DOHH2 (cell line): Measurements from ENCODE around the gene MZF1.

Source experiments
- H3F3A ChIP-seq: fragments of 200-600 bp; sonication (generic), shearing (Covaris generic); 2 replicates; pipeline ENCODE4 v1.6.0; 2016; ENCODE audit warnings: antibody characterized with exemption, mild to moderate bottlenecking; ENCODE audit not compliant: control insufficient read depth, insufficient read depth
- H3K27ac ChIP-seq: fragments of 200-600 bp; sonication (generic); 2 replicates; pipeline ENCODE4 v1.5.1; 2014; ENCODE audit warnings: low read depth, mild to moderate bottlenecking, low read length, moderate library complexity
- H3K27me3 ChIP-seq: fragments of 200-600 bp; sonication (generic); 2 replicates; pipeline ENCODE4 v1.6.1; 2014; ENCODE audit warnings: mild to moderate bottlenecking, low read length, mixed read lengths; ENCODE audit not compliant: control insufficient read depth
- H3K36me3 ChIP-seq: fragments of 200-600 bp; sonication (generic); 2 replicates; pipeline ENCODE4 v1.6.1; 2014; ENCODE audit warnings: mild to moderate bottlenecking, low read length, moderate library complexity, mixed read lengths; ENCODE audit not compliant: control insufficient read depth
- H3K4me1 ChIP-seq: fragments of 200-600 bp; sonication (generic); 2 replicates; pipeline ENCODE4 v1.6.1; 2014; ENCODE audit warnings: mild to moderate bottlenecking, low read length, mixed read lengths; ENCODE audit not compliant: control insufficient read depth
- H3K4me2 ChIP-seq: fragments of 200-600 bp; sonication (generic); 2 replicates; pipeline ENCODE4 v1.6.0; 2014; ENCODE audit warnings: mild to moderate bottlenecking, low read length, moderate library complexity
- H3K4me3 ChIP-seq: fragments of 200-600 bp; sonication (generic); 2 replicates; pipeline ENCODE4 v1.5.1; 2014; ENCODE audit warnings: mild to moderate bottlenecking, low read length, mixed read lengths
- H3K79me2 ChIP-seq: fragments of 200-600 bp; sonication (generic); 2 replicates; pipeline ENCODE4 v1.6.1; 2014; ENCODE audit warnings: mild to moderate bottlenecking, low read length, mixed read lengths; ENCODE audit not compliant: control insufficient read depth
- H3K9me2 ChIP-seq: fragments of 200-600 bp; sonication (generic); replicated peaks from 2 replicates; pipeline ENCODE4 v1.6.1; 2014; ENCODE audit warnings: mild to moderate bottlenecking, low read length, mixed read lengths; ENCODE audit not compliant: control insufficient read depth
- H3K9me3 ChIP-seq: fragments of 200-600 bp; sonication (generic); 2 replicates; pipeline ENCODE4 v1.6.1; 2014; ENCODE audit warnings: antibody characterized with exemption, low read length, mixed read lengths; ENCODE audit not compliant: control insufficient read depth, insufficient read depth
- H4K20me1 ChIP-seq: fragments of 200-600 bp; sonication (generic); 2 replicates; pipeline ENCODE4 v1.6.0; 2014; ENCODE audit warnings: low read depth, mild to moderate bottlenecking, antibody characterized with exemption, low read length, moderate library complexity; ENCODE audit not compliant: control insufficient read depth, insufficient read depth
- EZH2phosphoT487 ChIP-seq: fragments of 200-600 bp; sonication (generic); IDR thresholded peaks from 2 replicates; pipeline ENCODE4 v1.6.1; 2017; ENCODE audit warnings: borderline replicate concordance, mild to moderate bottlenecking, antibody characterized with exemption, low read length, moderate library complexity, mixed read lengths
- TF ChIP-seq, protein P1 (sequence below): fragments of 200-600 bp; sonication (generic); IDR thresholded peaks from one replicate; pipeline ENCODE4 v1.5.1; 2014; ENCODE audit warnings: antibody characterized with exemption, mild to moderate bottlenecking, low read depth, low read length; ENCODE audit not compliant: poor library complexity, severe bottlenecking

MZF1 gene

DNA sequence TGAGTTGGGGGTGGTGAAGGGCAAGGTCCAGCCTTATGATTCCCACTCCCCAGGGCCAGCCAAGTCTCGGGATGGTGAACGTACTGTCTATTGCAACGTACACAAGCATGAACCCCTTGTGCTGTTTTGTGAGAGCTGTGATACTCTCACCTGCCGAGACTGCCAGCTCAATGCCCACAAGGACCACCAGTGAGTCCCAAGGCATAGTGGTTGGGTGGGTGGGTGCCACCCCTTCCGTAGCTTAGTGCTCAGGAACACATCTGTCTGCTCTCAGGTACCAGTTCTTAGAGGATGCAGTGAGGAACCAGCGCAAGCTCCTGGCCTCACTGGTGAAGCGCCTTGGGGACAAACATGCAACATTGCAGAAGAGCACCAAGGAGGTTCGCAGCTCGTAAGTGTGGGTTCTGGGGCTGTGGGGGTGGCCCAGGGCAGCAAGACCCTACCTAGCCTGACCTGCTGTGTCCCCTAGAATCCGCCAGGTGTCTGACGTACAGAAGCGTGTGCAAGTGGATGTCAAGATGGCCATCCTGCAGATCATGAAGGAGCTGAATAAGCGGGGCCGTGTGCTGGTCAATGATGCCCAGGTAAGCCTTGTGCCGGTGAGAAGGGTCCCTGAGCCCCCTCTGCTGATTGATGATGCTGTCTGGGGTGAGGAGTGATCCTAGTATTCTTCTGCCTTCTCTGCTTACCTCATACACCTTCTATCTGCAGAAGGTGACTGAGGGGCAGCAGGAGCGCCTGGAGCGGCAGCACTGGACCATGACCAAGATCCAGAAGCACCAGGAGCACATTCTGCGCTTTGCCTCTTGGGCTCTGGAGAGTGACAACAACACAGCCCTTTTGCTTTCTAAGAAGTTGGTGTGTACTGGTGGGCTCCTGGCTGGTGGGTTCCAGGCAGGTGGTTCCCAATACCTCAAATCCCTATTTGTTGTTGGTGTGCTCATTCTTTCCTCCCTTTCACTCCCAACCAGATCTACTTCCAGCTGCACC is 25.5 kb downstream of the MZF1 start:
- H3K9me3 ChIP-seq = no peaks in the 10 kb centered on the region
- H3K4me3 ChIP-seq = no peak overlapping the region
- peaks cover 26% of the 10 kb centered on the region for H4K20me1 ChIP-seq
- no peaks in the 10 kb centered on the region for H3K27me3 ChIP-seq
- H3K36me3 ChIP-seq = peaks cover 79% of the 10 kb centered on the region
- TF ChIP-seq, protein P1, sequence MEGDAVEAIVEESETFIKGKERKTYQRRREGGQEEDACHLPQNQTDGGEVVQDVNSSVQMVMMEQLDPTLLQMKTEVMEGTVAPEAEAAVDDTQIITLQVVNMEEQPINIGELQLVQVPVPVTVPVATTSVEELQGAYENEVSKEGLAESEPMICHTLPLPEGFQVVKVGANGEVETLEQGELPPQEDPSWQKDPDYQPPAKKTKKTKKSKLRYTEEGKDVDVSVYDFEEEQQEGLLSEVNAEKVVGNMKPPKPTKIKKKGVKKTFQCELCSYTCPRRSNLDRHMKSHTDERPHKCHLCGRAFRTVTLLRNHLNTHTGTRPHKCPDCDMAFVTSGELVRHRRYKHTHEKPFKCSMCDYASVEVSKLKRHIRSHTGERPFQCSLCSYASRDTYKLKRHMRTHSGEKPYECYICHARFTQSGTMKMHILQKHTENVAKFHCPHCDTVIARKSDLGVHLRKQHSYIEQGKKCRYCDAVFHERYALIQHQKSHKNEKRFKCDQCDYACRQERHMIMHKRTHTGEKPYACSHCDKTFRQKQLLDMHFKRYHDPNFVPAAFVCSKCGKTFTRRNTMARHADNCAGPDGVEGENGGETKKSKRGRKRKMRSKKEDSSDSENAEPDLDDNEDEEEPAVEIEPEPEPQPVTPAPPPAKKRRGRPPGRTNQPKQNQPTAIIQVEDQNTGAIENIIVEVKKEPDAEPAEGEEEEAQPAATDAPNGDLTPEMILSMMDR = no peak
- TF ChIP-seq EZH2phosphoT487 = no peak
- peak overlapping the region; percentile 91; the same call in 1 of the 2 replicates for H3K4me2 ChIP-seq
- H3K9me2 ChIP-seq = no peaks in the 10 kb centered on the region
- H3K4me1 ChIP-seq = peaks cover 32% of the 10 kb centered on the region
- peaks cover 48% of the 10 kb centered on the region for H3F3A ChIP-seq
- no peak overlapping the region for H3K27ac ChIP-seq
- H3K79me2 ChIP-seq = peaks cover 57% of the 10 kb centered on the region

DNA sequence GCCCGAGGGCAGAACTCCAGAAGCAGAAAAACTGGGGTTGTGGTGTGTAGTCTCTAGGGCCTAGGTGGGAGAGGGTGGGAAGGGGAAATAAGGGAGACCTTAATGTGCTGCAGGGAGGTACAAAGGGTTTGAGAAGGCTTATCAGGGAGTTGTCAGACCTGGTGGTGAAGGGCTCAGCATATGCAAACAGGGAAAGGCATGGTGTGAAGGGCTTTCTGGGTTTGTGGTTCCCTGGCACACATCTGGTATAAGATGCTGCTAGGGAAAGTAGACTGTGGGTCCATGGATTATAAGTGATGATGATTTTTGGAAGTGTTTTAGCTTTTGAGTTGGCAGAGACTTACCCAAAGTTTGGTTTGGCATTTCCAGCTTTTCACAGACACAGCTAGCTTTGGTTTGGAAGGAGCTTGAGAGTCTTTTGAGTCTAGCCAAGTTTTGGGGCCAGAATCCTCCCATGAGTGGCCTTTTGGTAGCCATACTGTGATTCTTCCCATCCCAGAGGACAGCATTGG is 27.1 kb downstream of the MZF1 start:
- Histone ChIP-seq H3K4me2 (peak overlapping the region; percentile 91), H3K27ac (peak overlapping the region; percentile 53; the same call in 1 of the 2 replicates), H3K27me3 (no peaks in the 10 kb centered on the region), H3K4me3 (peak overlapping the region; percentile 94), H4K20me1 (peaks cover 26% of the 10 kb centered on the region), H3F3A (peaks cover 33% of the 10 kb centered on the region), H3K79me2 (peaks cover 54% of the 10 kb centered on the region), H3K4me1 (peaks cover 27% of the 10 kb centered on the region), H3K9me3 (no peaks in the 10 kb centered on the region), H3K36me3 (peaks cover 64% of the 10 kb centered on the region), H3K9me2 (no peaks in the 10 kb centered on the region)
- TF ChIP-seq EZH2phosphoT487 = no peak
- TF ChIP-seq, protein P1 = no peak

GRCh38 chr19:58545286-58546018 is 27.7 kb downstream of the MZF1 start:
- Histone ChIP-seq H3K27ac (peak overlapping the region; percentile 53), H3K79me2 (peaks cover 49% of the 10 kb centered on the region)

More at GRCh38 chr19:58545286-58546018, 27.7 kb downstream of the MZF1 start:
- H3K4me1 ChIP-seq = peaks cover 27% of the 10 kb centered on the region
- H3K36me3 ChIP-seq = peaks cover 58% of the 10 kb centered on the region
- H3K9me2 ChIP-seq = no peaks in the 10 kb centered on the region
- peaks cover 26% of the 10 kb centered on the region for H4K20me1 ChIP-seq
- H3K4me2 ChIP-seq = peak overlapping the region; percentile 91
- H3K9me3 ChIP-seq = no peaks in the 10 kb centered on the region
- H3F3A ChIP-seq = peaks cover 27% of the 10 kb centered on the region
- peak overlapping the region; percentile 94 for H3K4me3 ChIP-seq
- H3K27me3 ChIP-seq = no peaks in the 10 kb centered on the region
- TF ChIP-seq, protein P1 = no peak
- no peak for TF ChIP-seq EZH2phosphoT487
